Stimulated activated CD4-positive, alpha-beta T cell treated with anti-CD3 and anti-CD28 coated beads, Interleukin-4, amount 100 ng/mL, for 1 hour (primary cell): ENCODE measurements around the gene GNAI3.
A peak's percentile ranks its signal among the peaks of the same experiment; 100 is the strongest.

Experiments used
- DNase-seq: peaks from one replicate; pipeline ENCODE4 v3.0.0-alpha.2; 2020

Gene GNAI3

GRCh38 chr1:109548321-109549267 lies at the start of gene GNAI3:
GNAI3 (plus strand) TSS chr1:109548615; CDS start chr1:109548721, 106 bp downstream.
- DNase-seq = peak; percentile 94

GRCh38 chr1:109499081-109499480 lies 49.3 kb upstream of the GNAI3 start:
- DNase-seq = no peak

- peak; percentile 63 for DNase-seq
Measured at GRCh38 chr1:109499661-109500536, 48.5 kb upstream of the GNAI3 start.

GRCh38 chr1:109500941-109501381 lies 47.5 kb upstream of the GNAI3 start:
- DNase-seq = no peak

GRCh38 chr1:109501644-109502363 lies 46.6 kb upstream of the GNAI3 start:
- DNase-seq = no peak

GRCh38 chr1:109502364-109502851 lies 46.0 kb upstream of the GNAI3 start:
- no peak for DNase-seq

GRCh38 chr1:109503935-109504334 lies 44.5 kb upstream of the GNAI3 start:
- no peak for DNase-seq

GRCh38 chr1:109504974-109505373 lies 43.4 kb upstream of the GNAI3 start:
- no peak for DNase-seq

GRCh38 chr1:109508001-109508872 lies 40.2 kb upstream of the GNAI3 start:
- DNase-seq = no peak

- no peak for DNase-seq
Measured at GRCh38 chr1:109508873-109509175, 39.6 kb upstream of the GNAI3 start.

GRCh38 chr1:109509176-109510134 lies 39.0 kb upstream of the GNAI3 start, which contains the start of gene AMIGO1:
AMIGO1 (minus strand) TSS chr1:109509727; CDS start chr1:109508912, 815 bp downstream.
- peak; percentile 75 for DNase-seq

- DNase-seq = no peak
Measured at GRCh38 chr1:109513110-109513710, 35.2 kb upstream of the GNAI3 start.

- DNase-seq = no peak
Measured at GRCh38 chr1:109514846-109515245, 33.6 kb upstream of the GNAI3 start.

- DNase-seq = no peak
Measured at GRCh38 chr1:109516872-109517271, 31.5 kb upstream of the GNAI3 start.

- no peak for DNase-seq
Measured at GRCh38 chr1:109517337-109517736, 31.1 kb upstream of the GNAI3 start.

GRCh38 chr1:109521002-109521951 lies 27.1 kb upstream of the GNAI3 start:
- DNase-seq = no peak

- DNase-seq = no peak
Measured at GRCh38 chr1:109522026-109522425, 26.4 kb upstream of the GNAI3 start.

GRCh38 chr1:109523706-109524105 lies 24.7 kb upstream of the GNAI3 start:
- DNase-seq = no peak
